HEK293T (cell line): Measurements from ENCODE around the gene IGDCC3.

ENCODE experiments used
- CTCF ChIA-PET: fragments of 350-600 bp; formaldehyde crosslinking; extraction: SDS; loops from one replicate; lab custom pipeline; 2021; ENCODE audit warnings: antibody characterized with exemption, inconsistent platforms; lab: Yijun Ruan, JAX
- POLR2A ChIA-PET: fragments of 350-600 bp; formaldehyde crosslinking; extraction: SDS; loops from one replicate; lab custom pipeline; 2020; ENCODE audit warnings: antibody characterized with exemption, inconsistent platforms; lab: Yijun Ruan, JAX
- DNase-seq: peaks from one replicate; pipeline ENCODE4 v3.0.0; 2012; ENCODE audit warnings: mixed read lengths; ENCODE audit errors: extremely low spot score
- ARNT ChIP-seq: fragments of 450-650 bp; IDR thresholded peaks from 2 replicates; pipeline ENCODE4 v1.6.1; 2017; ENCODE audit warnings: mild to moderate bottlenecking
- BHLHE40 ChIP-seq: fragments of 450-650 bp; IDR thresholded peaks from 2 replicates; pipeline ENCODE4 v1.6.1; 2016; ENCODE audit warnings: mild to moderate bottlenecking, moderate library complexity, borderline replicate concordance
- CTBP1 ChIP-seq: fragments of 450-650 bp; IDR thresholded peaks from 2 replicates; pipeline ENCODE4 v1.6.1; 2016; ENCODE audit warnings: borderline replicate concordance
- ELF4 ChIP-seq: fragments of 450-650 bp; IDR thresholded peaks from 2 replicates; pipeline ENCODE4 v1.6.1; 2017; ENCODE audit warnings: antibody characterized with exemption
- FOXA1 ChIP-seq: fragments of 450-650 bp; IDR thresholded peaks from 2 replicates; pipeline ENCODE4 v1.6.1; 2016; ENCODE audit warnings: mild to moderate bottlenecking
- FOXK2 ChIP-seq: fragments of 450-650 bp; IDR thresholded peaks from 2 replicates; pipeline ENCODE4 v1.6.1; 2016; ENCODE audit warnings: mild to moderate bottlenecking
- FOXM1 ChIP-seq: fragments of 450-650 bp; IDR thresholded peaks from 2 replicates; pipeline ENCODE4 v1.6.1; 2017; ENCODE audit warnings: mild to moderate bottlenecking, borderline replicate concordance
- HDGF ChIP-seq: fragments of 450-650 bp; IDR thresholded peaks from 2 replicates; pipeline ENCODE4 v1.6.1; 2017; ENCODE audit warnings: antibody characterized with exemption, borderline replicate concordance
- L3MBTL2 ChIP-seq: fragments of 450-650 bp; conservative IDR thresholded peaks from 2 replicates; pipeline ENCODE4 v1.6.1; 2016; ENCODE audit warnings: mild to moderate bottlenecking
- LEF1 ChIP-seq: fragments of 450-650 bp; IDR thresholded peaks from 2 replicates; pipeline ENCODE4 v1.6.1; 2017; ENCODE audit warnings: mild to moderate bottlenecking, borderline replicate concordance
- NFRKB ChIP-seq: fragments of 450-650 bp; IDR thresholded peaks from 2 replicates; pipeline ENCODE4 v1.6.1; 2016; ENCODE audit warnings: mild to moderate bottlenecking, moderate library complexity
- PKNOX1 ChIP-seq: fragments of 450-650 bp; IDR thresholded peaks from 2 replicates; pipeline ENCODE4 v1.6.1; 2016
- SP1 ChIP-seq: fragments of 450-650 bp; IDR thresholded peaks from 2 replicates; pipeline ENCODE4 v1.6.1; 2017
- SUZ12 ChIP-seq: fragments of 450-650 bp; IDR thresholded peaks from 2 replicates; pipeline ENCODE4 v1.6.1; 2016; ENCODE audit warnings: mild to moderate bottlenecking
- TARDBP ChIP-seq: fragments of 450-650 bp; IDR thresholded peaks from 2 replicates; pipeline ENCODE4 v1.6.1; 2016
- ZNF384 ChIP-seq: fragments of 450-650 bp; IDR thresholded peaks from 2 replicates; pipeline ENCODE4 v1.6.1; 2016

The IGDCC3 gene

GRCh38 chr15:65335278-65336055 lies 42.3 kb downstream of the IGDCC3 start:
- DNase-seq, result no peak
- CTCF ChIA-PET, result no interaction called here
- TF ChIP-seq FOXA1 (no peak), LEF1 (no peak), SP1 (no peak), HDGF (no peak), PKNOX1 (no peak), FOXM1 (no peak), NFRKB (no peak), FOXK2 (no peak), ELF4 (no peak), CTBP1 (no peak), ARNT (no peak), TARDBP (no peak), ZNF384 (no peak)
- POLR2A ChIA-PET, result no interaction called here

- no peak for TF ChIP-seq NFRKB
- no peak for TF ChIP-seq LEF1
- no peak for TF ChIP-seq FOXK2
- no peak for TF ChIP-seq CTBP1
- no peak for TF ChIP-seq L3MBTL2
- no peak for TF ChIP-seq SP1
- TF ChIP-seq ZNF384, result no peak
- TF ChIP-seq BHLHE40, result no peak
- TF ChIP-seq TARDBP, result no peak
- no peak for TF ChIP-seq PKNOX1
- DNase-seq, result no peak
- CTCF ChIA-PET, result no interaction called here
- POLR2A ChIA-PET, result interaction anchor here (1.5 kb wide), 1 partner anchor 30 kb away, joined by 4 read pairs; the partner anchor contains the start of gene RNU5B-1
These were observed 43.1 kb downstream of the IGDCC3 start for GRCh38 chr15:65334586-65335231.

GRCh38 chr15:65333856-65334255 lies 43.9 kb downstream of the IGDCC3 start:
- CTCF ChIA-PET, result interaction anchor here (0.6 kb wide), 1 partner anchor 119 kb away, joined by 4 read pairs; no protein-coding TSS in a partner anchor
- no peak for DNase-seq
- POLR2A ChIA-PET, result interaction anchor here (1.5 kb wide), 1 partner anchor 29 kb away, joined by 4 read pairs; the partner anchor contains the start of gene RNU5B-1
- TF ChIP-seq CTBP1 (no peak), SP1 (no peak), LEF1 (no peak), BHLHE40 (no peak), TARDBP (no peak), L3MBTL2 (no peak), ELF4 (no peak), PKNOX1 (no peak), FOXK2 (no peak), NFRKB (no peak), SUZ12 (no peak), ARNT (no peak)

GRCh38 chr15:65333148-65333820 lies 44.5 kb downstream of the IGDCC3 start:
- TF ChIP-seq LEF1 (no peak), SUZ12 (no peak), L3MBTL2 (no peak), FOXM1 (no peak), CTBP1 (no peak), HDGF (no peak), PKNOX1 (no peak), FOXA1 (no peak), NFRKB (no peak), FOXK2 (no peak), BHLHE40 (no peak), ELF4 (no peak), SP1 (no peak), ZNF384 (no peak), TARDBP (no peak), ARNT (no peak)
- POLR2A ChIA-PET, result interaction anchor here (1.5 kb wide), 1 partner anchor 28 kb away, joined by 4 read pairs; the partner anchor contains the start of gene RNU5B-1
- CTCF ChIA-PET, result no interaction called here
- no peak for DNase-seq

GRCh38 chr15:65332391-65333147 lies 45.2 kb downstream of the IGDCC3 start:
- no peak for DNase-seq
- CTCF ChIA-PET, result no interaction called here
- POLR2A ChIA-PET, result no interaction called here

More at GRCh38 chr15:65332391-65333147, 45.2 kb downstream of the IGDCC3 start:
- TF ChIP-seq ELF4 (no peak), FOXK2 (no peak), TARDBP (no peak), SP1 (no peak), FOXA1 (no peak), PKNOX1 (no peak), HDGF (no peak), SUZ12 (no peak), BHLHE40 (no peak), FOXM1 (no peak), NFRKB (no peak), LEF1 (no peak), L3MBTL2 (no peak), CTBP1 (no peak)
